GM23338 (cell line): ENCODE measurements around the gene CENPX. TPM values are rescaled to one million over a fixed set of nuclear protein-coding genes. Genes with fewer than 3 reads are reported as not detected.

ENCODE experiments used
- ATAC-seq: fragments of 200-7000 bp; cut with Tn5 transposase; 3 replicates; pipeline ENCODE4 v1.9.1; 2020
- DNase-seq: peaks from one replicate; pipeline ENCODE4 v3.0.0-alpha.2; 2015; ENCODE audit warnings: low spot score
- H2AFZ ChIP-seq: fragments of 200-600 bp; sonication (generic); 2 replicates; pipeline ENCODE4 v1.8.0; 2016; ENCODE audit warnings: antibody characterized with exemption, mild to moderate bottlenecking, moderate library complexity
- H3F3A ChIP-seq: fragments of 200-600 bp; sonication (generic); replicated peaks from 2 replicates; pipeline ENCODE4 v1.8.0; 2017; ENCODE audit warnings: antibody characterized with exemption, mixed run types, low read depth
- H3K27ac ChIP-seq: fragments of 200-600 bp; sonication (generic); 2 replicates; pipeline ENCODE4 v1.6.1; 2016; ENCODE audit warnings: low read depth
- H3K27me3 ChIP-seq: fragments of 200-600 bp; sonication (generic); 2 replicates; pipeline ENCODE4 v1.8.0; 2016; ENCODE audit warnings: mild to moderate bottlenecking, mixed run types, moderate library complexity; ENCODE audit not compliant: insufficient read depth
- H3K36me3 ChIP-seq: fragments of 200-600 bp; sonication (generic); 2 replicates; pipeline ENCODE4 v1.8.0; 2016; ENCODE audit warnings: mild to moderate bottlenecking; ENCODE audit not compliant: insufficient read depth
- H3K4me1 ChIP-seq: fragments of 200-600 bp; sonication (generic); 2 replicates; pipeline ENCODE4 v1.8.0; 2016; ENCODE audit warnings: mild to moderate bottlenecking, moderate library complexity; ENCODE audit not compliant: insufficient read depth
- H3K4me2 ChIP-seq: fragments of 200-600 bp; sonication (generic); 2 replicates; pipeline ENCODE4 v1.7.1; 2017; ENCODE audit warnings: mixed run types
- H3K4me3 ChIP-seq: fragments of 200-600 bp; sonication (generic); 2 replicates; pipeline ENCODE4 v1.6.1; 2016; ENCODE audit warnings: mixed run types
- H3K79me2 ChIP-seq: fragments of 200-600 bp; sonication (generic); replicated peaks from 2 replicates; pipeline ENCODE4 v1.8.0; 2017; ENCODE audit warnings: mild to moderate bottlenecking; ENCODE audit not compliant: insufficient read depth
- H3K9me2 ChIP-seq: fragments of 200-600 bp; sonication (generic); 2 replicates; pipeline ENCODE4 v1.8.0; 2017; ENCODE audit not compliant: insufficient read depth
- H4K20me1 ChIP-seq: fragments of 200-600 bp; sonication (generic); replicated peaks from 2 replicates; pipeline ENCODE4 v1.8.0; 2017; ENCODE audit warnings: mild to moderate bottlenecking; ENCODE audit not compliant: insufficient read depth
- H3K27ac Mint-ChIP-seq: 2 replicates; pipeline ENCODE4 v1.8.0; 2020; ENCODE audit warnings: inconsistent platforms, mild to moderate bottlenecking, moderate library complexity, mixed read lengths
- H3K27me3 Mint-ChIP-seq: 3 replicates; pipeline ENCODE4 v1.8.0; 2022; ENCODE audit warnings: low read depth, mild to moderate bottlenecking, moderate library complexity, mixed read lengths, inconsistent platforms; ENCODE audit not compliant: insufficient read depth, poor library complexity
- H3K36me3 Mint-ChIP-seq: 3 replicates; pipeline ENCODE4 v1.8.0; 2021; ENCODE audit warnings: low read depth, mild to moderate bottlenecking, inconsistent platforms, moderate library complexity, mixed read lengths
- H3K4me1 Mint-ChIP-seq: 3 replicates; pipeline ENCODE4 v1.8.0; 2020; ENCODE audit warnings: mild to moderate bottlenecking, inconsistent platforms, mixed read lengths
- H3K4me3 Mint-ChIP-seq: 3 replicates; pipeline ENCODE4 v1.8.0; 2021; ENCODE audit warnings: moderate library complexity, mild to moderate bottlenecking, inconsistent platforms, mixed read lengths
- H3K9me3 Mint-ChIP-seq: 3 replicates; pipeline ENCODE4 v1.8.0; 2020; ENCODE audit warnings: moderate library complexity, mild to moderate bottlenecking, inconsistent platforms, mixed read lengths
- CREB1 ChIP-seq: fragments of 250-450 bp; sonication (Bioruptor Pico); IDR thresholded peaks from 2 replicates; pipeline ENCODE4 v1.5.0; 2020; ENCODE audit warnings: low read depth, mild to moderate bottlenecking, moderate library complexity
- EZH2 ChIP-seq: fragments of 200-600 bp; sonication (generic); IDR thresholded peaks from one replicate; pipeline ENCODE4 v1.8.0; 2017; ENCODE audit warnings: antibody characterized with exemption, mild to moderate bottlenecking, low read depth; ENCODE audit not compliant: unreplicated experiment
- JUNB ChIP-seq: IDR thresholded peaks from one replicate; pipeline ENCODE4 v1.6.1; 2016; ENCODE audit warnings: antibody characterized with exemption; ENCODE audit not compliant: unreplicated experiment
- POLR2AphosphoS5 ChIP-seq: IDR thresholded peaks from 2 replicates; pipeline ENCODE4 v1.6.1; 2016; ENCODE audit warnings: antibody characterized with exemption, low read depth
- polyA plus RNA-seq: library from polyadenylated mRNA; unstranded; fragments of >200 nt; fragmentation: Nextera tagmentation; extraction: Ambion mirVana; gene quantifications from 2 replicates; pipeline ENCODE4 v1.2.1, GENCODE V29; 2016
- total RNA-seq: library from RNA; depleted of rRNA; stranded (reverse); fragments of >200 nt; shearing (Covaris generic); gene quantifications from 2 replicates; pipeline ENCODE4 v1.2.3, GENCODE V29; 2014
- TF ChIP-seq, protein P1 (sequence below), 2 experiments: fragments of 200-600 bp in 1 of 2; sonication (generic) in 1 of 2; conservative IDR thresholded peaks; 2 replicates each; pipeline versions ENCODE4 v1.5.1 to v1.6.1; 2016 to 2017; ENCODE audit warnings: antibody characterized with exemption in 2 of 2, low read depth in 2 of 2, mild to moderate bottlenecking in 2 of 2, moderate library complexity in 1 of 2
- TF ChIP-seq, protein P2 (sequence below): IDR thresholded peaks from 2 replicates; pipeline ENCODE4 v1.6.1; 2016; ENCODE audit warnings: antibody characterized with exemption
- TF ChIP-seq, protein P3 (sequence below): fragments of 250-450 bp; sonication (Bioruptor Pico); IDR thresholded peaks from 2 replicates; pipeline ENCODE4 v1.5.0; 2020; ENCODE audit warnings: mild to moderate bottlenecking, moderate library complexity

The CENPX gene
- total and polyA plus RNA-seq, 2 experiments from 2014 or later, result 114 to 157 TPM

DNA sequence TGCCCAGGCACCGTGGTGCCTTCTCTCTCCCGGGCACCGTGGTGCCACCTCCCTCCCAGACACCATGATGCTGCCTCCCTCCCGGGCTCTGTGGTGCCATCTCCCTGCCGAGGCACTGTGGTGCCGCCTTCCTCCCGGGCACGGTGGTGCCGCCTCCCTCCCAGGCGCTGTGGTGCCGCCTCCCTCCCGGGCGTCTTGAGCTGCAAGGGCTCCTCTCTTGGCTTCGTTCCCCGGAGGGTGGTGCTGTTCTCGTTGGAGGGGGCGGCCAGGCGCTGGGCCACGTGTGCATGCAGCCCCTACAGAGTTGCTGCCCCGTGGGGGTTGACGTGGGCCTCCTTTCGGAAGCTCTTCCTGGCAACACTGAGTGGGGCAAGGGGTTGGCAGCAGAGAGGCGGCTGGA lies 8.2 kb downstream of the CENPX start:
- Histone ChIP-seq H3K9me2 (no peaks in the 10 kb centered on the region), H3K4me3 (no peak overlapping the region), H3F3A (0 out of 2 replicates have a peak, but pooled peaks cover 4% of the 10 kb centered on the region), H3K27ac (no peak overlapping the region), H3K27me3 (no peaks in the 10 kb centered on the region), H3K79me2 (no peaks in the 10 kb centered on the region), H3K36me3 (no peaks in the 10 kb centered on the region), H4K20me1 (no peaks in the 10 kb centered on the region; the same call in 1 of the 2 replicates), H3K4me1 (no peaks in the 10 kb centered on the region; the same call in 1 of the 2 replicates), H2AFZ (no peak overlapping the region), H3K4me2 (no peak overlapping the region)
- Mint-ChIP-seq H3K9me3 (no peaks in the 10 kb centered on the region), H3K27me3 (peaks cover 10% of the 10 kb centered on the region), H3K36me3 (peaks cover 6% of the 10 kb centered on the region; the same call in 1 of the 3 replicates), H3K4me1 (no peaks in the 10 kb centered on the region), H3K4me3 (no peak overlapping the region), H3K27ac (no peak overlapping the region)
- no peak for ATAC-seq
- TF ChIP-seq, protein P1, sequence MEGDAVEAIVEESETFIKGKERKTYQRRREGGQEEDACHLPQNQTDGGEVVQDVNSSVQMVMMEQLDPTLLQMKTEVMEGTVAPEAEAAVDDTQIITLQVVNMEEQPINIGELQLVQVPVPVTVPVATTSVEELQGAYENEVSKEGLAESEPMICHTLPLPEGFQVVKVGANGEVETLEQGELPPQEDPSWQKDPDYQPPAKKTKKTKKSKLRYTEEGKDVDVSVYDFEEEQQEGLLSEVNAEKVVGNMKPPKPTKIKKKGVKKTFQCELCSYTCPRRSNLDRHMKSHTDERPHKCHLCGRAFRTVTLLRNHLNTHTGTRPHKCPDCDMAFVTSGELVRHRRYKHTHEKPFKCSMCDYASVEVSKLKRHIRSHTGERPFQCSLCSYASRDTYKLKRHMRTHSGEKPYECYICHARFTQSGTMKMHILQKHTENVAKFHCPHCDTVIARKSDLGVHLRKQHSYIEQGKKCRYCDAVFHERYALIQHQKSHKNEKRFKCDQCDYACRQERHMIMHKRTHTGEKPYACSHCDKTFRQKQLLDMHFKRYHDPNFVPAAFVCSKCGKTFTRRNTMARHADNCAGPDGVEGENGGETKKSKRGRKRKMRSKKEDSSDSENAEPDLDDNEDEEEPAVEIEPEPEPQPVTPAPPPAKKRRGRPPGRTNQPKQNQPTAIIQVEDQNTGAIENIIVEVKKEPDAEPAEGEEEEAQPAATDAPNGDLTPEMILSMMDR (conservative IDR thresholded peaks at IDR 0.05; ENCODE audit: low read depth in 2 of 2), result no peak
- TF ChIP-seq POLR2AphosphoS5 (no peak), EZH2 (no peak), JUNB (no peak), CREB1 (CRISPR knock-in tag) (no peak)
- TF ChIP-seq, protein P2, sequence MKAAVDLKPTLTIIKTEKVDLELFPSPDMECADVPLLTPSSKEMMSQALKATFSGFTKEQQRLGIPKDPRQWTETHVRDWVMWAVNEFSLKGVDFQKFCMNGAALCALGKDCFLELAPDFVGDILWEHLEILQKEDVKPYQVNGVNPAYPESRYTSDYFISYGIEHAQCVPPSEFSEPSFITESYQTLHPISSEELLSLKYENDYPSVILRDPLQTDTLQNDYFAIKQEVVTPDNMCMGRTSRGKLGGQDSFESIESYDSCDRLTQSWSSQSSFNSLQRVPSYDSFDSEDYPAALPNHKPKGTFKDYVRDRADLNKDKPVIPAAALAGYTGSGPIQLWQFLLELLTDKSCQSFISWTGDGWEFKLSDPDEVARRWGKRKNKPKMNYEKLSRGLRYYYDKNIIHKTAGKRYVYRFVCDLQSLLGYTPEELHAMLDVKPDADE, result no peak
- TF ChIP-seq, protein P3, sequence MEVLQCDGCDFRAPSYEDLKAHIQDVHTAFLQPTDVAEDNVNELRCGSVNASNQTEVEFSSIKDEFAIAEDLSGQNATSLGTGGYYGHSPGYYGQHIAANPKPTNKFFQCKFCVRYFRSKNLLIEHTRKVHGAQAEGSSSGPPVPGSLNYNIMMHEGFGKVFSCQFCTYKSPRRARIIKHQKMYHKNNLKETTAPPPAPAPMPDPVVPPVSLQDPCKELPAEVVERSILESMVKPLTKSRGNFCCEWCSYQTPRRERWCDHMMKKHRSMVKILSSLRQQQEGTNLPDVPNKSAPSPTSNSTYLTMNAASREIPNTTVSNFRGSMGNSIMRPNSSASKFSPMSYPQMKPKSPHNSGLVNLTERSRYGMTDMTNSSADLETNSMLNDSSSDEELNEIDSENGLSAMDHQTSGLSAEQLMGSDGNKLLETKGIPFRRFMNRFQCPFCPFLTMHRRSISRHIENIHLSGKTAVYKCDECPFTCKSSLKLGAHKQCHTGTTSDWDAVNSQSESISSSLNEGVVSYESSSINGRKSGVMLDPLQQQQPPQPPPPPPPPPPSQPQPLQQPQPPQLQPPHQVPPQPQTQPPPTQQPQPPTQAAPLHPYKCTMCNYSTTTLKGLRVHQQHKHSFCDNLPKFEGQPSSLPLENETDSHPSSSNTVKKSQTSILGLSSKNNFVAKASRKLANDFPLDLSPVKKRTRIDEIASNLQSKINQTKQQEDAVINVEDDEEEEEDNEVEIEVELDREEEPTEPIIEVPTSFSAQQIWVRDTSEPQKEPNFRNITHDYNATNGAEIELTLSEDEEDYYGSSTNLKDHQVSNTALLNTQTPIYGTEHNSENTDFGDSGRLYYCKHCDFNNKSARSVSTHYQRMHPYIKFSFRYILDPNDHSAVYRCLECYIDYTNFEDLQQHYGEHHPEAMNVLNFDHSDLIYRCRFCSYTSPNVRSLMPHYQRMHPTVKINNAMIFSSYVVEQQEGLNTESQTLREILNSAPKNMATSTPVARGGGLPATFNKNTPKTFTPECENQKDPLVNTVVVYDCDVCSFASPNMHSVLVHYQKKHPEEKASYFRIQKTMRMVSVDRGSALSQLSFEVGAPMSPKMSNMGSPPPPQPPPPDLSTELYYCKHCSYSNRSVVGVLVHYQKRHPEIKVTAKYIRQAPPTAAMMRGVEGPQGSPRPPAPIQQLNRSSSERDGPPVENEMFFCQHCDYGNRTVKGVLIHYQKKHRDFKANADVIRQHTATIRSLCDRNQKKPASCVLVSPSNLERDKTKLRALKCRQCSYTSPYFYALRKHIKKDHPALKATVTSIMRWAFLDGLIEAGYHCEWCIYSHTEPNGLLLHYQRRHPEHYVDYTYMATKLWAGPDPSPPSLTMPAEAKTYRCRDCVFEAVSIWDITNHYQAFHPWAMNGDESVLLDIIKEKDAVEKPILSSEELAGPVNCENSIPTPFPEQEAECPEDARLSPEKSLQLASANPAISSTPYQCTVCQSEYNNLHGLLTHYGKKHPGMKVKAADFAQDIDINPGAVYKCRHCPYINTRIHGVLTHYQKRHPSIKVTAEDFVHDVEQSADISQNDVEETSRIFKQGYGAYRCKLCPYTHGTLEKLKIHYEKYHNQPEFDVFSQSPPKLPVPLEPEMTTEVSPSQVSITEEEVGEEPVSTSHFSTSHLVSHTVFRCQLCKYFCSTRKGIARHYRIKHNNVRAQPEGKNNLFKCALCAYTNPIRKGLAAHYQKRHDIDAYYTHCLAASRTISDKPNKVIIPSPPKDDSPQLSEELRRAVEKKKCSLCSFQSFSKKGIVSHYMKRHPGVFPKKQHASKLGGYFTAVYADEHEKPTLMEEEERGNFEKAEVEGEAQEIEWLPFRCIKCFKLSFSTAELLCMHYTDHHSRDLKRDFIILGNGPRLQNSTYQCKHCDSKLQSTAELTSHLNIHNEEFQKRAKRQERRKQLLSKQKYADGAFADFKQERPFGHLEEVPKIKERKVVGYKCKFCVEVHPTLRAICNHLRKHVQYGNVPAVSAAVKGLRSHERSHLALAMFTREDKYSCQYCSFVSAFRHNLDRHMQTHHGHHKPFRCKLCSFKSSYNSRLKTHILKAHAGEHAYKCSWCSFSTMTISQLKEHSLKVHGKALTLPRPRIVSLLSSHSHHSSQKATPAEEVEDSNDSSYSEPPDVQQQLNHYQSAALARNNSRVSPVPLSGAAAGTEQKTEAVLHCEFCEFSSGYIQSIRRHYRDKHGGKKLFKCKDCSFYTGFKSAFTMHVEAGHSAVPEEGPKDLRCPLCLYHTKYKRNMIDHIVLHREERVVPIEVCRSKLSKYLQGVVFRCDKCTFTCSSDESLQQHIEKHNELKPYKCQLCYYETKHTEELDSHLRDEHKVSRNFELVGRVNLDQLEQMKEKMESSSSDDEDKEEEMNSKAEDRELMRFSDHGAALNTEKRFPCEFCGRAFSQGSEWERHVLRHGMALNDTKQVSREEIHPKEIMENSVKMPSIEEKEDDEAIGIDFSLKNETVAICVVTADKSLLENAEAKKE (CRISPR knock-in tag), result no peak
- no peak for DNase-seq
